HEK293 (cell line): ENCODE data around the gene SLC25A26.

ENCODE experiments used
- CTCF ChIA-PET: fragments of 350-600 bp; formaldehyde crosslinking; extraction: SDS; loops from one replicate; lab custom pipeline; 2021; ENCODE audit warnings: antibody characterized with exemption; lab: Yijun Ruan, JAX
- POLR2A ChIA-PET: fragments of 300-600 bp; formaldehyde crosslinking; extraction: SDS; loops from one replicate; lab custom pipeline; 2020; ENCODE audit warnings: antibody characterized with exemption, inconsistent platforms; lab: Yijun Ruan, JAX
- H3K27ac ChIP-seq: fragments of 200-500 bp; sonication (Bioruptor generic); 2 replicates; pipeline ENCODE4 v1.5.1; 2014; ENCODE audit warnings: low read depth, low read length, control low read depth, inconsistent platforms; ENCODE audit errors: extremely low read depth
- H3K36me3 ChIP-seq, 2 experiments: fragments of 200-500 bp in 1 of 2; sonication (Bioruptor generic) in 1 of 2; 1 replicate in 1 of 2; 2 replicates in 1 of 2; pipeline ENCODE4 v1.5.1; 2014 to 2017; ENCODE audit warnings: inconsistent platforms in 2 of 2, low read length in 2 of 2; ENCODE audit not compliant: control insufficient read depth in 2 of 2, insufficient read depth in 1 of 2
- H3K4me1 ChIP-seq: fragments of 200-500 bp; sonication (Bioruptor generic); 2 replicates; pipeline ENCODE4 v1.5.1; 2014; ENCODE audit warnings: mild to moderate bottlenecking, low read length, inconsistent platforms; ENCODE audit not compliant: control insufficient read depth, insufficient read depth
- H3K4me3 ChIP-seq: 2 replicates; pipeline ENCODE4 v1.5.1; 2011; ENCODE audit warnings: low read depth, mild to moderate bottlenecking, control low read depth, low read length, moderate library complexity
- H3K9me3 ChIP-seq: fragments of 200-500 bp; sonication (Bioruptor generic); 2 replicates; pipeline ENCODE4 v1.5.1; 2014; ENCODE audit warnings: low read depth, low read length, inconsistent platforms; ENCODE audit not compliant: control insufficient read depth, insufficient read depth
- KLF7 ChIP-seq: fragments of 450-650 bp; formaldehyde crosslinking; IDR thresholded peaks from 2 replicates; pipeline ENCODE4 v1.5.1; 2016; ENCODE audit warnings: missing biosample characterization, missing genetic modification characterization, borderline replicate concordance
- KLF8 ChIP-seq: fragments of 450-650 bp; formaldehyde crosslinking; IDR thresholded peaks from 2 replicates; pipeline ENCODE4 v1.5.1; 2016; ENCODE audit warnings: missing biosample characterization, missing genetic modification characterization
- KLF9 ChIP-seq: fragments of 450-650 bp; formaldehyde crosslinking; IDR thresholded peaks from 2 replicates; pipeline ENCODE4 v1.5.1; 2016; ENCODE audit warnings: missing biosample characterization, missing genetic modification characterization, low read depth
- REPIN1 ChIP-seq: fragments of 450-650 bp; formaldehyde crosslinking; IDR thresholded peaks from 2 replicates; pipeline ENCODE4 v1.5.1; 2017; ENCODE audit warnings: missing biosample characterization, missing genetic modification characterization, low read depth
- ZFP41 ChIP-seq: fragments of 450-650 bp; formaldehyde crosslinking; IDR thresholded peaks from 2 replicates; pipeline ENCODE4 v1.5.1; 2016; ENCODE audit warnings: missing biosample characterization, missing genetic modification characterization, borderline replicate concordance
- ZNF121 ChIP-seq: fragments of 450-650 bp; formaldehyde crosslinking; IDR thresholded peaks from 2 replicates; pipeline ENCODE4 v1.5.1; 2016; ENCODE audit warnings: missing biosample characterization, missing genetic modification characterization
- ZNF174 ChIP-seq: fragments of 450-650 bp; formaldehyde crosslinking; IDR thresholded peaks from 2 replicates; pipeline ENCODE4 v1.5.0; 2017; ENCODE audit warnings: missing biosample characterization, mild to moderate bottlenecking, missing genetic modification characterization
- ZNF184 ChIP-seq: fragments of 450-650 bp; IDR thresholded peaks from 2 replicates; pipeline ENCODE4 v1.5.1; 2018; ENCODE audit warnings: missing biosample characterization, mild to moderate bottlenecking, missing genetic modification characterization
- ZNF391 ChIP-seq: fragments of 450-650 bp; formaldehyde crosslinking; IDR thresholded peaks from 2 replicates; pipeline ENCODE4 v1.5.1; 2016; ENCODE audit warnings: low read depth, missing biosample characterization, missing genetic modification characterization, borderline replicate concordance
- ZNF654 ChIP-seq: fragments of 450-650 bp; formaldehyde crosslinking; IDR thresholded peaks from 2 replicates; pipeline ENCODE4 v1.5.1; 2016; ENCODE audit warnings: low read depth, missing biosample characterization, missing genetic modification characterization
- ZNF843 ChIP-seq: fragments of 450-650 bp; formaldehyde crosslinking; IDR thresholded peaks from 2 replicates; pipeline ENCODE4 v1.5.1; 2016; ENCODE audit warnings: missing biosample characterization, missing genetic modification characterization
- TF ChIP-seq, protein P1 (sequence below): fragments of 450-650 bp; formaldehyde crosslinking; IDR thresholded peaks from 2 replicates; pipeline ENCODE4 v1.5.1; 2016; ENCODE audit warnings: missing biosample characterization, missing genetic modification characterization
- TF ChIP-seq, protein P2 (sequence below): fragments of 450-650 bp; formaldehyde crosslinking; conservative IDR thresholded peaks from 2 replicates; pipeline ENCODE4 v1.5.1; 2016; ENCODE audit warnings: low read depth, missing biosample characterization, missing genetic modification characterization
- TF ChIP-seq, protein P3 (sequence below): fragments of 450-650 bp; formaldehyde crosslinking; IDR thresholded peaks from 2 replicates; pipeline ENCODE4 v1.5.1; 2016; ENCODE audit warnings: missing biosample characterization, missing genetic modification characterization
- TF ChIP-seq, protein P4 (sequence below): IDR thresholded peaks from 2 replicates; pipeline ENCODE4 v1.6.1; 2011; ENCODE audit warnings: mild to moderate bottlenecking, low read depth, low read length, borderline replicate concordance

Gene SLC25A26

DNA sequence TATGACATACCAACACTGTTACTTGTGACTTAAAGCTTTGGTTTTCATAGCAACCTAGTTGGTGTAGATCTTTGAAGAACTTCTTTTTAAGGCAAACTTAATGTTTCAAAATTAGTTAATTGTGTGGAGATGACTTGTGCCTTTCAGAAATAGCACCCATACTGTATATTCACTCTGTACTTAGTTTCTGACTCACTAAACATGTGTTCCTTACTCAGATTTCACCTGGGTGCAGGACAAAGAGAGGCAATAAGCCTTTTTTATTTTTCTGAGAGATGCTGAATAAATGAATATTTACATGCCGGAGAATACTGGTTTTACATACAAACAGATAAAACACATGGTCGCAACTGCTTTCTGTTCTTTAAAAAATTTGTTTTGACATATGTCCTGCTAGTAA, 44.8 kb downstream of the SLC25A26 start:
- no peaks in the 10 kb centered on the region for H3K36me3 ChIP-seq
- no peak for TF ChIP-seq KLF8 (tag by site-specific recombination)
- no peak for TF ChIP-seq ZFP41 (tag by site-specific recombination)
- TF ChIP-seq, protein P1, sequence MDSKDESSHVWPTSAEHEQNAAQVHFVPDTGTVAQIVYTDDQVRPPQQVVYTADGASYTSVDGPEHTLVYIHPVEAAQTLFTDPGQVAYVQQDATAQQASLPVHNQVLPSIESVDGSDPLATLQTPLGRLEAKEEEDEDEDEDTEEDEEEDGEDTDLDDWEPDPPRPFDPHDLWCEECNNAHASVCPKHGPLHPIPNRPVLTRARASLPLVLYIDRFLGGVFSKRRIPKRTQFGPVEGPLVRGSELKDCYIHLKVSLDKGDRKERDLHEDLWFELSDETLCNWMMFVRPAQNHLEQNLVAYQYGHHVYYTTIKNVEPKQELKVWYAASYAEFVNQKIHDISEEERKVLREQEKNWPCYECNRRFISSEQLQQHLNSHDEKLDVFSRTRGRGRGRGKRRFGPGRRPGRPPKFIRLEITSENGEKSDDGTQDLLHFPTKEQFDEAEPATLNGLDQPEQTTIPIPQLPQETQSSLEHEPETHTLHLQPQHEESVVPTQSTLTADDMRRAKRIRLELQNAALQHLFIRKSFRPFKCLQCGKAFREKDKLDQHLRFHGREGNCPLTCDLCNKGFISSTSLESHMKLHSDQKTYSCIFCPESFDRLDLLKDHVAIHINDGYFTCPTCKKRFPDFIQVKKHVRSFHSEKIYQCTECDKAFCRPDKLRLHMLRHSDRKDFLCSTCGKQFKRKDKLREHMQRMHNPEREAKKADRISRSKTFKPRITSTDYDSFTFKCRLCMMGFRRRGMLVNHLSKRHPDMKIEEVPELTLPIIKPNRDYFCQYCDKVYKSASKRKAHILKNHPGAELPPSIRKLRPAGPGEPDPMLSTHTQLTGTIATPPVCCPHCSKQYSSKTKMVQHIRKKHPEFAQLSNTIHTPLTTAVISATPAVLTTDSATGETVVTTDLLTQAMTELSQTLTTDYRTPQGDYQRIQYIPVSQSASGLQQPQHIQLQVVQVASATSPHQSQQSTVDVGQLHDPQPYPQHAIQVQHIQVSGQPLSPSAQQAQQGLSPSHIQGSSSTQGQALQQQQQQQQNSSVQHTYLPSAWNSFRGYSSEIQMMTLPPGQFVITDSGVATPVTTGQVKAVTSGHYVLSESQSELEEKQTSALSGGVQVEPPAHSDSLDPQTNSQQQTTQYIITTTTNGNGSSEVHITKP (tag by site-specific recombination) = no peak
- no peak for TF ChIP-seq ZNF184 (tag by site-specific recombination)
- no peaks in the 10 kb centered on the region for H3K9me3 ChIP-seq
- H3K4me3 ChIP-seq = no peak overlapping the region
- ChIA-PET CTCF (interaction anchor here (0.8 to 1.1 kb wide), 2 partner anchors 11 to 34 kb away, joined by 3 read pairs; no protein-coding TSS in a partner anchor), POLR2A (no interaction called here)
- H3K27ac ChIP-seq = no peak overlapping the region
- H3K4me1 ChIP-seq = no peaks in the 10 kb centered on the region

DNA sequence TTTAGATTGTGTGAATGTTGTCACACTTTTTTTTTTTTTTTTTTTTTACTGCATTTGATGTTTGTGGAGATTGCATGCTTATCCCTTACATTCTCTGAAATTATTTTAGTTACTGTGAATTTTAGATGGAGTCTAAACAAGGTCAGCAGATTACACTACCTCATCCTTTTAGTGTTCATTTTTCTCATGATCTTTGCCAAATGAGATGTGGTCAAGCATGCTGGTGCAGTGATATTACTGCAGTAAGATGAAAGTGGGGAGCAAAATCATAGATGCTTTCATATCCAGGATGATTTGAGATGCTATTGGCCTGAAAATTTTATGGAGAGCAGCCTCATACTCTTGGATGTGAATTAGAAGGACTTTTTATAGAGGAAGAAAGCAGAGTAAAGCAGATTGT, 45.8 kb downstream of the SLC25A26 start:
- CTCF ChIA-PET = interaction anchor here (1.3 kb wide), 1 partner anchor 556 kb away, joined by 4 read pairs; no protein-coding TSS in a partner anchor

More for the DNA sequence above, 45.8 kb downstream of the SLC25A26 start:
- TF ChIP-seq, protein P2, sequence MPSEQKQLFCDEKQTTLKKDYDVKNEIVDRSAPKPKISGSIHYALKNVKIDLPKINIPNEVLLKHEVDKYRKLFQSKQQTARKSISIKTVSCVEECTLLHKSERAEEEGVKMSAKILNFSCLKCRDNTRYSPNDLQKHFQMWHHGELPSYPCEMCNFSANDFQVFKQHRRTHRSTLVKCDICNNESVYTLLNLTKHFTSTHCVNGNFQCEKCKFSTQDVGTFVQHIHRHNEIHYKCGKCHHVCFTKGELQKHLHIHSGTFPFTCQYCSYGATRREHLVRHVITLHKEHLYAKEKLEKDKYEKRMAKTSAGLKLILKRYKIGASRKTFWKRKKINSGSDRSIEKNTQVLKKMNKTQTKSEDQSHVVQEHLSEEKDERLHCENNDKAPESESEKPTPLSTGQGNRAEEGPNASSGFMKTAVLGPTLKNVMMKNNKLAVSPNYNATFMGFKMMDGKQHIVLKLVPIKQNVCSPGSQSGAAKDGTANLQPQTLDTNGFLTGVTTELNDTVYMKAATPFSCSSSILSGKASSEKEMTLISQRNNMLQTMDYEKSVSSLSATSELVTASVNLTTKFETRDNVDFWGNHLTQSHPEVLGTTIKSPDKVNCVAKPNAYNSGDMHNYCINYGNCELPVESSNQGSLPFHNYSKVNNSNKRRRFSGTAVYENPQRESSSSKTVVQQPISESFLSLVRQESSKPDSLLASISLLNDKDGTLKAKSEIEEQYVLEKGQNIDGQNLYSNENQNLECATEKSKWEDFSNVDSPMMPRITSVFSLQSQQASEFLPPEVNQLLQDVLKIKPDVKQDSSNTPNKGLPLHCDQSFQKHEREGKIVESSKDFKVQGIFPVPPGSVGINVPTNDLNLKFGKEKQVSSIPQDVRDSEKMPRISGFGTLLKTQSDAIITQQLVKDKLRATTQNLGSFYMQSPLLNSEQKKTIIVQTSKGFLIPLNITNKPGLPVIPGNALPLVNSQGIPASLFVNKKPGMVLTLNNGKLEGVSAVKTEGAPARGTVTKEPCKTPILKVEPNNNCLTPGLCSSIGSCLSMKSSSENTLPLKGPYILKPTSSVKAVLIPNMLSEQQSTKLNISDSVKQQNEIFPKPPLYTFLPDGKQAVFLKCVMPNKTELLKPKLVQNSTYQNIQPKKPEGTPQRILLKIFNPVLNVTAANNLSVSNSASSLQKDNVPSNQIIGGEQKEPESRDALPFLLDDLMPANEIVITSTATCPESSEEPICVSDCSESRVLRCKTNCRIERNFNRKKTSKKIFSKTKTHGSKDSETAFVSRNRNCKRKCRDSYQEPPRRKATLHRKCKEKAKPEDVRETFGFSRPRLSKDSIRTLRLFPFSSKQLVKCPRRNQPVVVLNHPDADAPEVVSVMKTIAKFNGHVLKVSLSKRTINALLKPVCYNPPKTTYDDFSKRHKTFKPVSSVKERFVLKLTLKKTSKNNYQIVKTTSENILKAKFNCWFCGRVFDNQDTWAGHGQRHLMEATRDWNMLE = no peak
- TF ChIP-seq ZNF391 (tag by site-specific recombination) = no peak
- TF ChIP-seq ZNF174 (tag by site-specific recombination) = no peak
- TF ChIP-seq, protein P3, sequence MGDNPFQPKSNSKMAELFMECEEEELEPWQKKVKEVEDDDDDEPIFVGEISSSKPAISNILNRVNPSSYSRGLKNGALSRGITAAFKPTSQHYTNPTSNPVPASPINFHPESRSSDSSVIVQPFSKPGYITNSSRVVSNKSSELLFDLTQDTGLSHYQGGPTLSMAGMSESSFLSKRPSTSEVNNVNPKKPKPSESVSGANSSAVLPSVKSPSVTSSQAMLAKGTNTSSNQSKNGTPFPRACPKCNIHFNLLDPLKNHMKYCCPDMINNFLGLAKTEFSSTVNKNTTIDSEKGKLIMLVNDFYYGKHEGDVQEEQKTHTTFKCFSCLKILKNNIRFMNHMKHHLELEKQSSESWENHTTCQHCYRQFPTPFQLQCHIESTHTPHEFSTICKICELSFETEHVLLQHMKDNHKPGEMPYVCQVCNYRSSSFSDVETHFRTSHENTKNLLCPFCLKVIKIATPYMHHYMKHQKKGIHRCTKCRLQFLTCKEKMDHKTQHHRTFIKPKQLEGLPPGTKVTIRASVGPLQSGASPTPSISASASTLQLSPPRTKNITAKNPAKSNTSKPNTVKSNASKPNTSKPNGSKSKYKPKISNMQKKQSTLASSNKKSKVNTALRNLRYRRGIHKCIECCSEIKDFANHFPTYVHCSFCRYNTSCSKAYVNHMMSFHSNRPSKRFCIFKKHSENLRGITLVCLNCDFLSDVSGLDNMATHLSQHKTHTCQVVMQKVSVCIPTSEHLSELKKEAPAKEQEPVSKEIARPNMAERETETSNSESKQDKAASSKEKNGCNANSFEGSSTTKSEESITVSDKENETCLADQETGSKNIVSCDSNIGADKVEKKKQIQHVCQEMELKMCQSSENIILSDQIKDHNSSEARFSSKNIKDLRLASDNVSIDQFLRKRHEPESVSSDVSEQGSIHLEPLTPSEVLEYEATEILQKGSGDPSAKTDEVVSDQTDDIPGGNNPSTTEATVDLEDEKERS = no peak
- no peak for TF ChIP-seq KLF7 (tag by site-specific recombination)
- no peak for TF ChIP-seq ZNF654 (tag by site-specific recombination)
- TF ChIP-seq ZNF121 = no peak
- TF ChIP-seq REPIN1 (tag by site-specific recombination) = no peak
- no peak for TF ChIP-seq ZNF843 (tag by site-specific recombination)
- TF ChIP-seq, protein P4, sequence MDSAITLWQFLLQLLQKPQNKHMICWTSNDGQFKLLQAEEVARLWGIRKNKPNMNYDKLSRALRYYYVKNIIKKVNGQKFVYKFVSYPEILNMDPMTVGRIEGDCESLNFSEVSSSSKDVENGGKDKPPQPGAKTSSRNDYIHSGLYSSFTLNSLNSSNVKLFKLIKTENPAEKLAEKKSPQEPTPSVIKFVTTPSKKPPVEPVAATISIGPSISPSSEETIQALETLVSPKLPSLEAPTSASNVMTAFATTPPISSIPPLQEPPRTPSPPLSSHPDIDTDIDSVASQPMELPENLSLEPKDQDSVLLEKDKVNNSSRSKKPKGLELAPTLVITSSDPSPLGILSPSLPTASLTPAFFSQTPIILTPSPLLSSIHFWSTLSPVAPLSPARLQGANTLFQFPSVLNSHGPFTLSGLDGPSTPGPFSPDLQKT = no peak
- TF ChIP-seq KLF9 (tag by site-specific recombination) = no peak
- POLR2A ChIA-PET = no interaction called here
- H3K9me3 ChIP-seq = no peaks in the 10 kb centered on the region
- H3K36me3 ChIP-seq = no peaks in the 10 kb centered on the region
- no peaks in the 10 kb centered on the region for H3K4me1 ChIP-seq
- H3K27ac ChIP-seq = no peak overlapping the region
- H3K4me3 ChIP-seq = no peak overlapping the region
